ENCODE results near the gene LEPR.

The LEPR gene

GRCh38 chr1:65412256-65412983 lies 8.0 kb upstream of the LEPR start:
- no peak for DNase-seq (ENCODE audit: low spot score)

GRCh38 chr1:65412984-65413375 lies 7.5 kb upstream of the LEPR start:
- DNase-seq (ENCODE audit: low spot score) = no peak

GRCh38 chr1:65414538-65414937 lies 5.9 kb upstream of the LEPR start:
- DNase-seq (ENCODE audit: low spot score) = no peak

- DNase-seq (ENCODE audit: low spot score) = no peak
Observed at GRCh38 chr1:65416767-65417166, 3.7 kb upstream of the LEPR start.

- no peak for DNase-seq (ENCODE audit: low spot score)
Observed at GRCh38 chr1:65417729-65418128, 2.7 kb upstream of the LEPR start.

GRCh38 chr1:65418522-65419185 lies 1.8 kb upstream of the LEPR start:
- DNase-seq (ENCODE audit: low spot score) = no peak

- peak; percentile 84 for DNase-seq (ENCODE audit: low spot score)
Observed at GRCh38 chr1:65419681-65420589, 533 bp upstream of the LEPR start.

GRCh38 chr1:65421351-65422025 lies 1.0 kb downstream of the LEPR start:
- DNase-seq (ENCODE audit: low spot score) = no peak

GRCh38 chr1:65422241-65423203 lies 2.1 kb downstream of the LEPR start:
- no peak for DNase-seq (ENCODE audit: low spot score)

GRCh38 chr1:65423884-65424572 lies 3.6 kb downstream of the LEPR start:
- no peak for DNase-seq (ENCODE audit: low spot score)

- no peak for DNase-seq (ENCODE audit: low spot score)
Observed at GRCh38 chr1:65424573-65424889, 4.1 kb downstream of the LEPR start.

GRCh38 chr1:65425006-65425405 lies 4.5 kb downstream of the LEPR start:
- DNase-seq (ENCODE audit: low spot score) = no peak

- no peak for DNase-seq (ENCODE audit: low spot score)
Observed at GRCh38 chr1:65425697-65426096, 5.2 kb downstream of the LEPR start.

- no peak for DNase-seq (ENCODE audit: low spot score)
Observed at GRCh38 chr1:65429078-65429477, 8.6 kb downstream of the LEPR start.

- no peak for DNase-seq (ENCODE audit: low spot score)
Observed at GRCh38 chr1:65429806-65430205, 9.3 kb downstream of the LEPR start.

GRCh38 chr1:65431111-65431705 lies 10.7 kb downstream of the LEPR start:
- no peak for DNase-seq (ENCODE audit: low spot score)

GRCh38 chr1:65432918-65433317 lies 12.4 kb downstream of the LEPR start:
- DNase-seq (ENCODE audit: low spot score) = no peak

- DNase-seq (ENCODE audit: low spot score) = no peak
Observed at GRCh38 chr1:65434255-65434654, 13.8 kb downstream of the LEPR start.

- DNase-seq (ENCODE audit: low spot score) = no peak
Observed at GRCh38 chr1:65434760-65435159, 14.3 kb downstream of the LEPR start.

- no peak for DNase-seq (ENCODE audit: low spot score)
Observed at GRCh38 chr1:65435987-65436386, 15.5 kb downstream of the LEPR start.

Data from HuH-7 (cell line).